ENCODE data around the gene ACSL1.

Gene ACSL1

DNA sequence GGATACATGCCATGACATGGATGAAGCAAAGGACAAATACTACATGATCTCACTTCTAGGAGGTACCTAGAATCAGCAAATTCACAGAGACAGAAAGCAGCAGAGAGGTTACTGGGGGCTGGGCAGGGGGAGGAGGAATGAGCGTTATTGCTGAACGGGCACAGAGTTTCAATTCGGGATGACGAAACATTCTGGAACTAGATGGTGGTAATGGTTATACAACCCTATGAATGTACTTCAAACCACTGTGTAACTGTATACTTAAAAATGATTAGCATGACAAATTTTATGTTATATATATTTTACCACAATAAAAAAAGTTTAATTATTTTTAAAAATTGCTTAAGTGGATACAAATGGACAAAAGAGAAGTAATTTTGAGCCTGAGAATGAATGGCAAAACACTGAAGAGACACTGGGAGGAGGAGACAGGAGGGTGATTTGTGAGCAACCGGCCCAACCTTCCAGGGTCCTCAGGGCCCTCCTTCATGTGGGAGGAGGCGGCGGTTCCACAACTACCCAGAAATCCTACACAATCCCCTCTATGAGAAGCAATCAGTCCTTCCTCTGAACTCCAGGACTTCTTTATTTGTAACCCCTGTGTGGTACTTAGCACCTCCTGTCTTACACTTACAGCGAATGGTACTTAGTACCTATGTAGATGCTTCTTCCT, 14.1 kb downstream of the ACSL1 start:
- no peak for DNase-seq (ENCODE audit: low read depth in 2 of 2)

DNA sequence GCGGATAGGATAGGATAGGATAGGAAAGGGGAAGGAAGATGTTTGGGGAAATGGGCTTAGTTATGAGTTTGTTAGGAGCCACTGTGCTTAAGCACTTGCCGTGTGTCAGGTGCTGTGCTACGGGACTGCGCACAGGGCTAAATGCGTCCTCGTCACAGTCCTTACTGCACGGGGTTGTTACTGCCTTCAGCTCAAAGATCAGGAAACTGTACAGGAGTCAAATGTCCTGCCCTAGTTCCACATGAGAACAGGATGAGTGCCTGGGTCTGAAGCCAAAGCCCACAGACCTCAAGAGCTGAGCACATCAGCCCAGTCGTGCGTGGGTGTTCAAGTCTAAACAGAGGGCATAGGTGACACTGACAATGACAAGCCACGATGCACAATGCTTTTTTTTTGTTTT, 15.0 kb downstream of the ACSL1 start:
- DNase-seq (ENCODE audit: low read depth in 2 of 2): no peak

DNA sequence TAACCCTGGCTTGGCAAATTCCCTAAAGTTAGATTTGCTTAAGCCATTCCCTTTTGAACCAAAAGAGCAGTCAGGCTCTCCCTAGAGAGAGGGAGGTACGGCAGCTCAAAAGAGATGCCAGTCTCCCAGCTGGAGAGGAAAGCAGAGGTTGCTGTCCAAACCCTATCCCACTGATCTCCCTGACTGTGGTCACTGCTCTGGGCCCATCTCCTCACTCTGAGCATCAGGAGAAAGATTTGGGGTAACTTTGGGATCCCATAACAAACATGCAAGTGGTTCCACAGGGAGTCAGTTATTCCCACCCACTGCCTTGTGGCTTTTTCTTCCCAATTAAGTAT, 17.1 kb downstream of the ACSL1 start:
- DNase-seq (ENCODE audit: low read depth in 2 of 2): no peak

DNA sequence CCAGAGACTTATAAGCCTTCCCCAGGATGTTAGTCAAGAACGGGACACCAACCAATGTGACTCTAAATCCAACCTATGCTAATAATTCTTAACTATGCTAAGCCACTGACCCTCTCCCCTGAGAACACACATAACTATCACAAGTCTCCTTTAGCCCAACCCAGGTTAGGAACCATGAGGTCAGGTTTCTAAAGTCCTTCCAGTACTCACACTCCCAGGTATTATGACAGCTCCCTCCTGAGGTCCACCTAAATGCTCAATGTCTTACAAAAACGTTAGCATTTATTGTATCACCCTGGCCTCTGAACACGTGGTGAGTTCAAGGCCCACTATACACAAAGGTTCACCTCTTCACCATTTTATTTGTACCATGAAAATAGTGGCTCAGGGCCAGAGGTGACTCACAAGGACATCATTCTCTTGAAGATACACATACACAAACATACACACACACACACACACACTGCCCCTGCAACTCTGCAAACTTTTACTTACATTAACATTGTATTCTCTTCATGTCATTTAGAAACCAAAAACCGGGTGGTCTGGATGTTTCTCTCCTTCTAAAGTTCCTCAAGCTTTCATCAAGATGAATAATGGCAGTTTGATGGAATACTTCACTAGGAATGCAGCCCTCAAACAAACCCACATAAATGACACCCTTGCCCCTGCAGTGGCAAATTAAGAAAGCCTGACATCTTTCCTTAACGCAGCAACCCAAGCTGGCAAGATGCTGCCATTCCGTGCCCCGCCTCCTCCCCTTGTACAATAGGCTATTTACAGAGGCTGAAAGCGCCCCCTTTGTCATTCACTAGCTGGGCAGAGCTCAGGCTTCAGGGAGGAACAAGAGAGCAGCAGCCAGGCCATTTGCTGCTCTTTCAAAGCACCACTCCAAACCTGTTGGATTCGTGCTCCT, 17.7 kb downstream of the ACSL1 start:
- no peak for DNase-seq (ENCODE audit: low read depth in 2 of 2)

DNA sequence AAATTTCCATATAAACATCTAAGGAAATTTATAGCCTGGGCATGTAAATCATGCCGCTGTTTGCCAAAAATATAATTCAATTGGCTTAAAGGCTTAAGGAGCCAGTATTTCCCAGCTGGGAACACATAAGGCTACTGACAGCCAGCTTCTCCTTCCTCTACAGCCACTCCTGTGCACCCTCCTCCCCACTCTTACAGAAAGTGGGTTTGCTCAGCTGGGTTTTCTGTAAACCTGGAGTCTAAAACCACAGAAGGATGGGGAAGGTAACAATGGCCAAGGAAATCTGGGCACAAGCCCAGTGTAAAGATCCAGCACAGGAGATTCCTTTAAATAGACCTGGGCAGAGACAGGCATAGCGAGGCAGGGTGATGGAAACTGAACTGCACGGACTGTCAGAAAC, 18.5 kb downstream of the ACSL1 start:
- DNase-seq (ENCODE audit: low read depth in 2 of 2): no peak

DNA sequence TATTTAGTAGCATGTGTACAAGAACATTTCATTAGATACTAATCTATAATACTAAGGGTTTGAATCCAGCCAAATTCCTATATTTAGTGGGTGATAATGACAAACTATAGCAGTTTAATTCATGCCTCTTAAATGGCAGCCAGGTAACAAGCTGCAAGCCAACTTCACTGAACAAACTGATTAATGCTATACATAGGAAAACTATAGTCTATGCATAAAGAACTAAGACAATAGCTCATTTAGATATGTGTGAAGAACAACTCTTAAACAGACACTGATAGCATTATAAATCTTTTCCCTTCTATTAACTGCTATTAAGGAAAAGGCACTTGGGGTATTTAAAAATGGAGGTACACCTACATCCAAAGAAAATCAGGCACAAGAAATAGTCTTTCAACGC, 19.1 kb downstream of the ACSL1 start:
- DNase-seq (ENCODE audit: low read depth in 2 of 2): no peak

DNA sequence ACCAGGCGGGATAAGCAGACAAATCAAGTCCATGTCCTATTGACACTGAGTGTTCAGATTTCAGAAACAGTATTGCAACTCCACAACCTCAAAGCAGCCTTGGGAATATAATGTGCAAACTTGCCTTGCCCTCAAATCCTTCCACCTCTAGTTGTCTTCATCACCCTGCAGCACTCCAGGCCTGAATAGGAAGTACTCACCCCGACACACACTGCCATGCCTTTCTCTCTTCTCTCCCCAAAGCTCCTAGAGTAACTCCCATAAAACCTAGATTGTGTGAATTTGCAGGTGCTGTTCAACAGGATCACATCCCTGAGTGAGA, 19.6 kb downstream of the ACSL1 start:
- no peak for DNase-seq (ENCODE audit: low read depth in 2 of 2)

DNA sequence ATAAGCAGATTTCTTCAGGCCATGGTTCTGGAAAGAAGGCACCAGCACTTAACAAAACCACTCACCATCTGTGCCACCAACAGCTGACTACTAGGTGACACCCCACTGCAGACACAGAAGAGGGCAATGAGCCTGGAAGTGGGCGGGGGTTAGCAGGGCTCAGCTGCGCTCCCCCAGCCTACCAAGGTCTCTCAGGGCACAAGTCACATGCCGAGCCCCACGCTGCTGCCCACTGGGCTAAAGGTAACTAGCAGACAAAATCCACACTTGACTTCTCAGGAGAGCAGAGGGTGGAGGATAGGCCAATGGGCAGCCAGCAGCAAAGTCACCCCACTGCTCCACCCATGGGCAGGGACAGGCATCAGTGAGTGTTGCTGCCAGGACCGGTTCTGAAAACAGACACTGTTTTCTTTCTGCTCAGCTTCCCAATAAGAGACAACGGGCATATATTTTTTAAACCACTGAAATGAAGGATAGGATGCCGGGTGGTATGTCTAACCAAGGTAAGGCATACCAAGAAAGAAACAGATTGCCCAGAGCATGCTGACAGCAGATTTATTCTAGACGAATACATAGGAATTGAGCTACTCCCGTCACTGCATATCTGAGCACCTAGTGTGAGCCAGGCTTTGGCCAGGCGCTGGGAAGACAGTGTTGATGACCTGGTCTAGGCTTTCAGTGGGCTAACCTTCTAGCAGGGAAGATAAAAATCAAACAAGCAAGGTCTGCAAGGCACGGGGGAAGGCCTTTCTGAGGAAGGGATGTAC, 20.1 kb downstream of the ACSL1 start:
- DNase-seq (ENCODE audit: low read depth in 2 of 2): no peak

DNA sequence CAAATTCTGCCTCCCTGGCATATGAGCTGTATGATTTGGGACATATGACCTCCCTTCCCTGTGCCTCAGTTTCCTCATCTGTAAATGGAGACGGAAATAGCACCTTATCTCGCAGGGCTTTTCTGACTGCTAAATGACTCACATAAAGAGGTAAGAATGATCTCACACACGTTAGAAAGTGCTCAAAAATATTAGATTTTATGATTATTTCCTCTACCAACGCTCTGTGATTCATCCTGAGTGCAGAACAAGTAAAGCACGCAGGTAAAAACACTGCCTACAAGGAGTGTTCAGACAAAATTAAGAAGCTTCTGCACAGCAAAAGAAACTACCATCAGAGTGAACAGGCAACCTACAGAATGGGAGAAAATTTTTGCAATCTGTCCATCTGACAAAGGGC, 21.1 kb downstream of the ACSL1 start:
- no peak for DNase-seq (ENCODE audit: low read depth in 2 of 2)

DNA sequence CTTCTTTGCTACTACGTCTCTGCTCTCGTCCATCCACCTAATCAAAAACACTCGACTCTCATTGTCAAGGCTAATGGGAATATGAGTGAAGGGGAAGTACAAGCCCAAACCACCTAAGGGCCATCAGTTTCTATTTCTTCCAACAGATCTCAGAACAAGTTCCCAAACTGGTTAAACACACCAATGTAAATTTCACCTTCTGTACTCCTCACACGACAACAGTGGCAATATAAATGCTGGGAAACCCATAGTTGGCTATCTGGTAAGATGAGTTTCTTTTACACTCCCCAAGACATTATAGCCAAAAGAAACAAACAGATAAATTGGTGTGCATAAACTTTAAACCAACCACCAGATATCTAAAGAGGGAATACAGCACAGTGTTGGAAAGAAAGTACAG, 21.9 kb downstream of the ACSL1 start:
- no peak for DNase-seq (ENCODE audit: low read depth in 2 of 2)

DNA sequence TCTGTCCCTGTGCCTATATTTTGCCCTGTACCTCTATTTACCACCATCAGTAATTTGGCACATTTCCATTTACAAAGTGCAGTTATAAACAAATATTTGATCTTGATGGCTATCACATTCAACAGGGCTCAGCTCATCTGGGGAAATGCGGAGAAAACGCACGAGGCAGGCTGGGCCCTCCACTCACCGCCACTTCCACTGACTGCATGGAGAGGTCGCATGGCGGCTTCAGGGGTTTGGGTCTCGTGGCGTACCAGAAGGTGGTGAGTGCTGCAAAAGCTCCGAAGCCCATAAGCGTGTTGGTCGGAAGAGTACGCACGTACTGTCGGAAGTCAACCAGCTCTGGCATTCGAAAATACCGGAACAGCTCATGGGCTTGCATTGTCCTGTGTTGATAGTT, 22.6 kb downstream of the ACSL1 start:
- DNase-seq (ENCODE audit: low read depth in 2 of 2): no peak

DNA sequence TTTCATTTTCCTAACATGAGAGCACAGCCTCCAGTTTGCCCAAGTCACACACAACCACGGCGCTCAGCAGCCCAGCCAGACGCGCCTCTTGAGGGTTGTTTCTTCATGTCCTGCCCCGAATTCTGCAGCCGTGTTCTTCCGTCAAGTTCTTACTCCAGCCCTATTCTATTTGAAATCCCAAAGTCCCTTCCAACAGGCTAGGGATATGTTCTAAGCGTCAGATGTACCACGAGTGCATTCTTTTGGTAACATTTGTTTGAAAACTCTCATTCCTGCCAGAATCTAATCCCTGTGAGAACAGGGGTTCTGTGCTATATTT, 23.1 kb downstream of the ACSL1 start:
- no peak for DNase-seq (ENCODE audit: low read depth in 2 of 2)

DNA sequence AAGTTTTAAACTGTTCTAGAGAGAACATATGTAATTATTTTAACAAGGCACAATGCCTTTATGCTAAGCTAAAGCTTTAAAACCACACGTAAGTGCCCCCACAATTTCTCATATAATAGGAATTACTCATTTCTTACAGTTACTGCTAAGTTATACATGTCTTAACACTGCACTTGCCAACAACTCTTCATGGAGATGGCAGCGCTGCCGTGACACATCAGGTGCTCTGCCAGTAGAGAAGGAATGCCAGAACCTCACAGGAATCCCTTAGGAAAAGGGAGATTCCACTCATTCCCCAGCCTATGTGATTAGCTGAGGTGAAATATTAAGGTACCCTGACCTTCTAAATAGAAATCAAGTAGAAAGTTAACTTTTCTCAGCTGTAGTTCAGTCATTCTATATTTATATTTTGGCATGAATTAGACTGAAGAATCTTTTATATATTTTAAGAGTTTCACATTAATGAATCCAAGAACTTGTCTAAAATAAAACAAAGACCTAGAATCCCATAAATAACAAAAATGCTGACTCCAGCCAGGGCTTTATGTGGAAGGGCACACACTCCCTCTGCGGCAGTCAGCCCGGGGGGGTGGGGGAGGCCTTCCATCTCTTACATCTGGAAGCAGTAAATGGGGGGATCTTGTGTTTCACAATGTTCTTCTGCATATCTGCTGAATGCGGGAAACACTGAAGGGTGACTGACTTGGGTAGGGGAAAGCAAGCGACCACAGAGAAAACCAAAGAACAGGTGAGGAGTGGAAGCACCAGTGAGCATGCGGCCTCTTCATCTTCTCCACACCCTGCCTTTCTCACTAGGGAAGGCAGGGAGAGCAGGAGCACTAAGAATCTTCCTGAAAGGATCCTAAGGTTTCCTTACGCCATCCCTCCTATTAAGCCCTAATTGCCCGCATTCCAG, 23.7 kb downstream of the ACSL1 start:
- DNase-seq (ENCODE audit: low read depth in 2 of 2): no peak

DNA sequence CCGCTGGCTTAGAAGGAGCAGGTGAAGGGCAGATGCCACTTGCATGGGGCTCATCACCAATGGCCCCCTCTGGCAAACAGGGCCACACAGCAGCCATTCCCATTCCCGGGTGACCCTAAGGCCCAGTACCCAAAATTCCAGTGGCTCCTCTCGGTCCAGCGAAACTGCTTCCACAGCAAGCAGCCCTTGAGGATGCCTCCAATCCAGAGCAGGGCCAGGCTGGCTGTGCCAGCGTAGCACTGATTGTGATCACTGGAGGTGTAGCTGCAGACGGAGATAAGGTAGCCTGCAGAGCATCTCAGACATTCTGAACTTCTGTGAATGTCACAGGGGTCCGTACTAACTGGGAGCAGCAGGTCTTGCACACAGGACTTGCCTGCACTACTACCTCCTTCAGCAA, 27.3 kb downstream of the ACSL1 start:
- DNase-seq (ENCODE audit: low read depth in 2 of 2): no peak

DNA sequence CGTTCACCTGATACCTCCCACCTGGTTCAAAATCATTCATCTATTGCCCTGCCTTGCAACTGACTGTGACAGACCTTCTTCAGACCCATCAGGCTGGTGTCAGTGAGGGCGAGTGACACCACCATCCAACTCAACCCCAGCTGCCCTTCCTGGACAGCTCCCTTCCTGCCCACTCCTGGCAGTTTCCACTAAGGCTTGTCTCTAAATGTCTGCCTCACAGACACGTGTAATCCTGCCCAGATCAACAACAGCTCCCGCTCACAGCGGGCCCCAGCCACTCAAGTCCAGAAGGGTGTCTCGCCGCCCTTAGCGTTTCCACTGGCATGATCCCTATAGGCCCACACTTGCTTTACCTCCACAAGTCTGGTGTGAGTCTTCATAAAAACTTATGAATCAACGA, 28.9 kb downstream of the ACSL1 start:
- DNase-seq (ENCODE audit: low read depth in 2 of 2): no peak

DNA sequence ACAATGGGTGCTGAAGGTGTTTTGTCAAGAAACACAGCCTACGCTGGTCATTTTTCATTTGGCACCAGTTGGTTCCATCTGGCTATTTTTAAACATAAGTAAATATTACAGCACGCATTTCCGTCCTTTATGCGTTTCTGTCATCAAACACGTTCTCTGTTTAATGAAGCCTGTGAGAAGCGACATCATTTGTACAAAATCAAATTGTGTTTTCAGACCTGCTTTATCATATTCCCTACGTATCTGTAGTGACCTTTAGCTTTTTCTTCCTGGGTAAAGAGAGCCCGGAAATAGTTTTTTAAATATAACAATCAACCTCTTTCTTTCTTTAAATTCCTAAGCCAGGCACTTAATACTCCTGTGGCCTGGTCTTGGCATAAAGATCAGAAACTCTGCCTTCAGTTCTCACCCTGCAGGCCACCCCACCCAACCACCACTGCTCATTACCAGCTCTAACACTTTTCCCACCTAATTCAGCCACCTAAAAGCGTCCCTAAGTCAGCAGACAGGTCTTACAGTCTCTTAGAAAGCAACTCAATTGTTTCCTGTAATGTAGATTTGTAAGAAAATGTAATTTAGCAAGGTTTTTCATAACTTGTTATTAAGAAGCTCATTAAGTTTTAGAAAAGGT, 30.4 kb downstream of the ACSL1 start:
- no peak for DNase-seq (ENCODE audit: low read depth in 2 of 2)

DNA sequence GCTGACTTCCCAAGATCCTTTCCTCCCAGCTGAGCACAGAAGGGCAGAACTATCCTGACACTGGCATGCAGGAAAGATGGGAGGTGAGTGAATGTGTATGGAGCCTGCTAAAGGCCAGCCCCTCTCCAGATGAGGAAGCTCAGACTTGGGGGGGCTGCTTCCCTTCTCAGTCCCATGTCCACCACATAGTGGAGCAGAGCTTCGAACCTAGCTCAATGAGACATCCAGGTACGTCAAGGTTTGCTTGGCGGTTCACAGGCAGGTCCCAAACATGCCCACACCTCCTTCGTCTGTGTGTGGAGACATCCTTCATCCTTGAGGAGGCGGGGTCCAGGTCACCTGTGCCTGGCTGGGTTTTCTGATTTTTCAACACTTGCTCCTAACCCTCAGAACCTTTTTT, 31.3 kb downstream of the ACSL1 start:
- no peak for DNase-seq (ENCODE audit: low read depth in 2 of 2)

DNA sequence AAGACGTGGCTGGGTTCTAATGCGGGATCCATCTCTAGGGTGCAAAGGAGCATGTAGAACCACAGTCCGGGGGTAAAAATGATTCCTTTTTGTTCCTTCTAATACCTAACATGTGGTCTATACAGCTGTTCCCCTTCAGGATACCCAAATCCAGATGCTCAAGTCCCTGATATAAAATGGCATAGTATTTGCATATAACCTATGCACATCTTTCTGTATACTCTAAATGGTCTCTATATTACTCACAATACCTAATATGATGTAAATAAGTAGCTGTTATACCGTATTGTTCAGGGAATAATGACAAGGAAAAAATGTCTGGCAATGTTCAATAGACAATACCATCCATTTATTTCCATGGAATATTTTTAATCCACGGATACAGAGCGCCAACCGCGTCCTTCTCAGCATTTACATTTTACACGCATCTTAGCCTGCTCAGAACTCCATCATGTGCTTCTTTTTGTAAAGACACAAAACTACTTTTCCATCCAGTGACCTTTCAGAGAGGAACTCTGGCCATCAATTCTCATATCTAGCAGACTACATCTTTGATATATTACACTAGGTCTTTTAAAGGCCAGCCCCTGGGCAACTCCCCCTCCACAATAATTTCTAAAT, 31.9 kb downstream of the ACSL1 start:
- DNase-seq (ENCODE audit: low read depth in 2 of 2): no peak

DNA sequence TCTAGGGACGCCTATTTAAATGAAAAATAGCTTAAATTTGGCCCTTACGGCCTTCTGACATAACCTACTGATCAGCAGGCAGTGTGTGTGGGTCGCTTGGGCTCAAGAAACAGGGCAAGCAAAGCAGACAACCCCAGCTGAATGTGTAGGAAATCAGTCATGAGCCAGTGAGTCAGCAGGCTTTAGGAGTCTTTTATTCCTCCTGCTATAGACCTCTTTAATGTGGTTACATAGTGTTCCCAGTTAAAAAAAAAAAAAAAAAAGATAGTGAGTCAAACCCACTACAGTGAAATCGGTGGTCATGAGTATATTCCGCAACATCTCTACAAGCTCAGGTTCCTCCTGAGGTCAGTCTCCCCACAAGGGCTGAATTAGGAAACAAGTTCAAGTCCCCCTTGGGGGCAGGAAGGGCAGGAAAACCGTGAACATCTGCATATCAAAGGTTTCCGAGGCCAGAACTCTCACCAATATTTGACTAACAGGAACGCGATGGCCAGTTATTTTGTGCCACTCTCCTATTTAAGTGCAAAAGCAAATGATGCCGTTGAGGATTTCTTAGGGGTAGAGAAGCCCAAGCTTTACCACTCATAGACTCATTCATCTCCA, 32.7 kb downstream of the ACSL1 start:
- DNase-seq (ENCODE audit: low read depth in 2 of 2): peak; percentile 72 to 78

DNA sequence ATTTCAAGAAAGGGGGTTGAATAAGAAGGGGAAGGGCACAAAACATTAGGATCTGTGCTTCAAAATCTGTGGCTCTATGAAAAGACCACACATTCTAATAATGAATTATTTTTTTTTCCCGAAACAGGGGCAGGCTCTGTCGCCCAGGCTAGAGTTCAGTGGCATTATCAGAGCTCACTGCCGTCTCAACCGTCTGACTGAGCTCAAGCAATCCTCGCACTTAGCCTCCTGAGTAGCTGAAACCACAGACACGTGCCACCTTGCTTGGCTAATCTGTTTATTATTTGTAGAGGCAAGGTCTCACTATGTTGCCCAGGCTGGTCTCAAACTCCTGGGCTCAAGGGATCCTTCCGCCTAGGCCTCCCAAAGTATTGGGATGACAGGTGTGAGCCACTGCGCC, 33.4 kb downstream of the ACSL1 start:
- DNase-seq (ENCODE audit: low read depth in 2 of 2): no peak

DNA sequence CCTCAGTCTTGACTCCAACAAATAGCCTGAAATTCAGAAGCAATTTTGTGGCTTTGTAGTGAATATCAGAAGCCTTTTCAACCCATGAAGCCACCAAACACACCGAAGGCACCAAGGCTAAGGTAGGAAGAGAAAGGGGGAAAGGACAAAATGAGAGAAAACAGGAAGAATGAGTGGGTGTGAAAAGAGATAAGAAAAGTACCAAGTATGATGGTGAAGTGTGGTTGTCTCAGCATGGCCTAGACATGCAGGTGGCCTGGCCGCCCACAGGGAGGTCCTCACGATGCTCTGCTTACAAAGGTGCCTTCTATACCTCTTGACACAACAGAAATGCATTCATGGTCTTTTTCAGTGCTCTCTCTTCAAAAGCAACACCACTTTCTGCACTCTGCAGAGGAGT, 34.9 kb downstream of the ACSL1 start:
- DNase-seq (ENCODE audit: low read depth in 2 of 2): no peak
